HEK293 (cell line): ENCODE results near the gene SPIB.

Experiments
- AEBP2 ChIP-seq: fragments of 450-650 bp; formaldehyde crosslinking; IDR thresholded peaks from 2 replicates; pipeline ENCODE4 v1.5.1; 2016; ENCODE audit warnings: missing biosample characterization, missing genetic modification characterization, borderline replicate concordance
- KLF7 ChIP-seq: fragments of 450-650 bp; formaldehyde crosslinking; IDR thresholded peaks from 2 replicates; pipeline ENCODE4 v1.5.1; 2016; ENCODE audit warnings: missing biosample characterization, missing genetic modification characterization, borderline replicate concordance
- MYNN ChIP-seq: fragments of 450-650 bp; formaldehyde crosslinking; IDR thresholded peaks from 2 replicates; pipeline ENCODE4 v1.5.1; 2016; ENCODE audit warnings: missing biosample characterization, missing genetic modification characterization, borderline replicate concordance
- OSR2 ChIP-seq: fragments of 450-650 bp; formaldehyde crosslinking; IDR thresholded peaks from 2 replicates; pipeline ENCODE4 v1.5.1; 2016; ENCODE audit warnings: missing biosample characterization, missing genetic modification characterization
- PRDM10 ChIP-seq: fragments of 450-650 bp; formaldehyde crosslinking; IDR thresholded peaks from 2 replicates; pipeline ENCODE4 v1.5.1; 2016; ENCODE audit warnings: missing biosample characterization, missing genetic modification characterization
- PRDM6 ChIP-seq: fragments of 450-650 bp; formaldehyde crosslinking; IDR thresholded peaks from 2 replicates; pipeline ENCODE4 v1.5.1; 2017; ENCODE audit warnings: missing biosample characterization, missing genetic modification characterization
- ZBTB48 ChIP-seq: fragments of 450-650 bp; formaldehyde crosslinking; IDR thresholded peaks from 2 replicates; pipeline ENCODE4 v1.5.1; 2016; ENCODE audit warnings: missing biosample characterization, missing genetic modification characterization
- ZBTB7A ChIP-seq: fragments of 450-650 bp; formaldehyde crosslinking; IDR thresholded peaks from 2 replicates; pipeline ENCODE4 v1.5.1; 2016; ENCODE audit warnings: low read depth, missing biosample characterization, missing genetic modification characterization
- ZFP3 ChIP-seq: fragments of 450-650 bp; formaldehyde crosslinking; IDR thresholded peaks from 2 replicates; pipeline ENCODE4 v1.5.1; 2016; ENCODE audit warnings: low read depth, missing biosample characterization, missing genetic modification characterization
- ZIC2 ChIP-seq: fragments of 450-650 bp; formaldehyde crosslinking; IDR thresholded peaks from 2 replicates; pipeline ENCODE4 v1.5.1; 2016; ENCODE audit warnings: missing biosample characterization, missing genetic modification characterization
- ZNF121 ChIP-seq: fragments of 450-650 bp; formaldehyde crosslinking; IDR thresholded peaks from 2 replicates; pipeline ENCODE4 v1.5.1; 2016; ENCODE audit warnings: missing biosample characterization, missing genetic modification characterization
- ZNF138 ChIP-seq: fragments of 450-650 bp; formaldehyde crosslinking; IDR thresholded peaks from 2 replicates; pipeline ENCODE4 v1.5.1; 2016; ENCODE audit warnings: missing biosample characterization, missing genetic modification characterization, borderline replicate concordance
- ZNF174 ChIP-seq: fragments of 450-650 bp; formaldehyde crosslinking; IDR thresholded peaks from 2 replicates; pipeline ENCODE4 v1.5.0; 2017; ENCODE audit warnings: missing biosample characterization, mild to moderate bottlenecking, missing genetic modification characterization
- ZNF175 ChIP-seq: fragments of 450-650 bp; formaldehyde crosslinking; IDR thresholded peaks from 2 replicates; pipeline ENCODE4 v1.5.1; 2016; ENCODE audit warnings: missing biosample characterization, missing genetic modification characterization
- ZNF274 ChIP-seq, 2 experiments: fragments of 200-500 bp in 1 of 2; fragments of 450-650 bp in 1 of 2; sonication (Bioruptor generic) in 1 of 2; formaldehyde crosslinking in 1 of 2; IDR thresholded peaks; 2 replicates each; pipeline versions ENCODE4 v1.5.1 to v1.6.1; 2014 to 2016; ENCODE audit warnings: borderline replicate concordance in 1 of 2, inconsistent platforms in 1 of 2, low read length in 1 of 2, missing biosample characterization in 1 of 2, missing genetic modification characterization in 1 of 2
- ZNF335 ChIP-seq: fragments of 450-650 bp; formaldehyde crosslinking; conservative IDR thresholded peaks from 2 replicates; pipeline ENCODE4 v1.5.1; 2016; ENCODE audit warnings: missing biosample characterization, missing genetic modification characterization
- ZNF341 ChIP-seq: fragments of 450-650 bp; formaldehyde crosslinking; IDR thresholded peaks from 2 replicates; pipeline ENCODE4; 2016; ENCODE audit warnings: low read depth, missing biosample characterization, missing genetic modification characterization
- ZNF449 ChIP-seq: fragments of 450-650 bp; formaldehyde crosslinking; IDR thresholded peaks from 2 replicates; pipeline ENCODE4 v1.5.1; 2017; ENCODE audit warnings: missing biosample characterization, mild to moderate bottlenecking, missing genetic modification characterization, moderate library complexity
- ZNF529 ChIP-seq: fragments of 450-650 bp; formaldehyde crosslinking; IDR thresholded peaks from 2 replicates; pipeline ENCODE4 v1.5.1; 2017; ENCODE audit warnings: missing genetic modification characterization, missing biosample characterization; ENCODE audit not compliant: insufficient replicate concordance
- ZNF548 ChIP-seq: fragments of 450-650 bp; formaldehyde crosslinking; IDR thresholded peaks from 2 replicates; pipeline ENCODE4 v1.5.1; 2016; ENCODE audit warnings: missing biosample characterization, missing genetic modification characterization
- ZNF549 ChIP-seq: fragments of 450-650 bp; IDR thresholded peaks from 2 replicates; pipeline ENCODE4 v1.5.1; 2018; ENCODE audit warnings: missing biosample characterization, missing genetic modification characterization, mild to moderate bottlenecking, inconsistent platforms, moderate library complexity
- ZNF585B ChIP-seq: fragments of 450-650 bp; formaldehyde crosslinking; IDR thresholded peaks from 2 replicates; pipeline ENCODE4 v1.5.1; 2016; ENCODE audit warnings: missing biosample characterization, missing genetic modification characterization
- ZNF629 ChIP-seq: fragments of 450-650 bp; formaldehyde crosslinking; IDR thresholded peaks from 2 replicates; pipeline ENCODE4 v1.5.1; 2017; ENCODE audit warnings: missing biosample characterization, missing genetic modification characterization
- ZNF664 ChIP-seq: fragments of 450-650 bp; formaldehyde crosslinking; IDR thresholded peaks from 2 replicates; pipeline ENCODE4 v1.5.1; 2016; ENCODE audit warnings: missing biosample characterization, missing genetic modification characterization
- ZNF701 ChIP-seq: fragments of 450-650 bp; formaldehyde crosslinking; IDR thresholded peaks from 2 replicates; pipeline ENCODE4 v1.5.1; 2016; ENCODE audit warnings: missing biosample characterization, missing genetic modification characterization
- ZNF837 ChIP-seq: fragments of 450-650 bp; formaldehyde crosslinking; IDR thresholded peaks from 2 replicates; pipeline ENCODE4 v1.5.1; 2016; ENCODE audit warnings: missing biosample characterization, missing genetic modification characterization
- ZNF843 ChIP-seq: fragments of 450-650 bp; formaldehyde crosslinking; IDR thresholded peaks from 2 replicates; pipeline ENCODE4 v1.5.1; 2016; ENCODE audit warnings: missing biosample characterization, missing genetic modification characterization
- ZSCAN30 ChIP-seq: fragments of 450-650 bp; IDR thresholded peaks from 2 replicates; pipeline ENCODE4 v1.5.1; 2018; ENCODE audit warnings: missing biosample characterization, mild to moderate bottlenecking, missing genetic modification characterization, moderate library complexity
- ZSCAN5A ChIP-seq: fragments of 450-650 bp; formaldehyde crosslinking; IDR thresholded peaks from 2 replicates; pipeline ENCODE4 v1.5.1; 2016; ENCODE audit warnings: missing biosample characterization, missing genetic modification characterization

SPIB gene

GRCh38 chr19:50376166-50377050 is 42.3 kb upstream of the SPIB start, which contains the start of gene NR1H2 (continued):
- TF ChIP-seq ZNF549 (tag by site-specific recombination) (no peak), KLF7 (tag by site-specific recombination) (0 out of 2 replicates have a peak, but pooled peaks have one; percentile 42), ZNF629 (tag by site-specific recombination) (peak; percentile 100), ZNF843 (tag by site-specific recombination) (peak; percentile 56), ZNF335 (tag by site-specific recombination) (peak; percentile 89), ZNF175 (tag by site-specific recombination) (no peak), ZNF701 (tag by site-specific recombination) (no peak), MYNN (tag by site-specific recombination) (no peak), ZNF341 (peak; percentile 67), ZNF449 (tag by site-specific recombination) (0 out of 2 replicates have a peak, but pooled peaks have one; percentile 18), OSR2 (tag by site-specific recombination) (no peak), ZNF837 (tag by site-specific recombination) (no peak), ZBTB48 (tag by site-specific recombination) (no peak), ZNF529 (tag by site-specific recombination) (no peak), ZNF548 (tag by site-specific recombination) (no peak), ZNF174 (no peak), ZNF121 (tag by site-specific recombination) (no peak), ZNF274 (IDR thresholded peaks at IDR 0.05; ENCODE audit: low read length) (no peak), ZNF274 (tag by site-specific recombination; IDR thresholded peaks at IDR 0.05; ENCODE audit: borderline replicate concordance) (no peak), ZFP3 (no peak), ZNF138 (tag by site-specific recombination) (no peak), AEBP2 (tag by site-specific recombination) (no peak), ZIC2 (peak; percentile 42), ZSCAN30 (tag by site-specific recombination) (peak; percentile 92; the same call in 1 of the 2 replicates), PRDM6 (tag by site-specific recombination) (no peak), ZSCAN5A (tag by site-specific recombination) (peak; percentile 78; the same call in 1 of the 2 replicates), PRDM10 (tag by site-specific recombination) (peak; percentile 98), ZNF664 (peak; percentile 52), ZNF585B (tag by site-specific recombination) (no peak), ZBTB7A (tag by site-specific recombination) (no peak)
